ENCODE measurements around the gene NINJ1.

- TF ChIP-seq, protein P1, sequence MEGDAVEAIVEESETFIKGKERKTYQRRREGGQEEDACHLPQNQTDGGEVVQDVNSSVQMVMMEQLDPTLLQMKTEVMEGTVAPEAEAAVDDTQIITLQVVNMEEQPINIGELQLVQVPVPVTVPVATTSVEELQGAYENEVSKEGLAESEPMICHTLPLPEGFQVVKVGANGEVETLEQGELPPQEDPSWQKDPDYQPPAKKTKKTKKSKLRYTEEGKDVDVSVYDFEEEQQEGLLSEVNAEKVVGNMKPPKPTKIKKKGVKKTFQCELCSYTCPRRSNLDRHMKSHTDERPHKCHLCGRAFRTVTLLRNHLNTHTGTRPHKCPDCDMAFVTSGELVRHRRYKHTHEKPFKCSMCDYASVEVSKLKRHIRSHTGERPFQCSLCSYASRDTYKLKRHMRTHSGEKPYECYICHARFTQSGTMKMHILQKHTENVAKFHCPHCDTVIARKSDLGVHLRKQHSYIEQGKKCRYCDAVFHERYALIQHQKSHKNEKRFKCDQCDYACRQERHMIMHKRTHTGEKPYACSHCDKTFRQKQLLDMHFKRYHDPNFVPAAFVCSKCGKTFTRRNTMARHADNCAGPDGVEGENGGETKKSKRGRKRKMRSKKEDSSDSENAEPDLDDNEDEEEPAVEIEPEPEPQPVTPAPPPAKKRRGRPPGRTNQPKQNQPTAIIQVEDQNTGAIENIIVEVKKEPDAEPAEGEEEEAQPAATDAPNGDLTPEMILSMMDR (IDR thresholded peaks at IDR 0.05), result no peak
- no peak for TF ChIP-seq POLR2A (IDR thresholded peaks at IDR 0.05)
Observed at GRCh38 chr9:93116072-93116961, 17.7 kb downstream of the NINJ1 start.

Data from Peyer's patch (tissue), 4 donors.